Keratinocyte (primary cell): Measurements from ENCODE around the gene EXOC6B. TPM values are rescaled to one million over a fixed set of nuclear protein-coding genes. Genes with fewer than 3 reads are reported as not detected.

Experiments used
- DNase-seq: peaks from one replicate; pipeline ENCODE4 v3.0.0-alpha.2; 2011; ENCODE audit warnings: low read depth, missing footprints, low spot score
- FAIRE-seq: peaks from 2 replicates; lab custom pipeline; 2011; peaks lifted over from hg19 to GRCh38; lab: Jason Lieb, UNC
- H2AFZ ChIP-seq: 2 replicates; pipeline ENCODE4 v1.6.0; 2012; ENCODE audit warnings: low read length, control low read depth, inconsistent platforms; ENCODE audit not compliant: control insufficient read depth
- H3K27ac ChIP-seq: 2 replicates; pipeline ENCODE4 v1.5.1; 2011; ENCODE audit warnings: low read length; ENCODE audit not compliant: control insufficient read depth, insufficient read depth
- H3K27me3 ChIP-seq: 3 replicates; pipeline ENCODE4 v1.6.0; 2011; ENCODE audit warnings: low read length; ENCODE audit not compliant: control insufficient read depth, insufficient read depth; ENCODE audit errors: extremely low read depth
- H3K36me3 ChIP-seq, 2 experiments: 2 replicates in 1 of 2; 3 replicates in 1 of 2; pipeline ENCODE4 v1.5.1; 2011; ENCODE audit warnings: low read length in 2 of 2, mild to moderate bottlenecking in 1 of 2; ENCODE audit not compliant: control insufficient read depth in 2 of 2, insufficient read depth in 2 of 2; ENCODE audit errors: extremely low read depth in 1 of 2
- H3K4me1 ChIP-seq: 3 replicates; pipeline ENCODE4 v1.5.1; 2011; ENCODE audit warnings: low read length; ENCODE audit not compliant: control insufficient read depth, insufficient read depth; ENCODE audit errors: extremely low read depth
- H3K4me2 ChIP-seq: 3 replicates; pipeline ENCODE4 v1.6.0; 2011; ENCODE audit warnings: low read depth, low read length; ENCODE audit not compliant: control insufficient read depth, insufficient read depth; ENCODE audit errors: extremely low read depth
- H3K4me3 ChIP-seq, 3 experiments: fragments of 200-600 bp in 1 of 3; sonication (generic) in 1 of 3; 2 replicates in 2 of 3; 3 replicates in 1 of 3; pipeline ENCODE4 v1.5.1; 2011 to 2016; ENCODE audit warnings: low read length in 3 of 3, mild to moderate bottlenecking in 3 of 3, control low read depth in 2 of 3, inconsistent platforms in 1 of 3, low read depth in 1 of 3, mixed read lengths in 1 of 3, mixed run types in 1 of 3, moderate library complexity in 1 of 3; ENCODE audit not compliant: control insufficient read depth in 2 of 3, insufficient read depth in 2 of 3; ENCODE audit errors: extremely low read depth in 1 of 3
- H3K79me2 ChIP-seq: 2 replicates; pipeline ENCODE4 v1.6.0; 2012; ENCODE audit warnings: low read length; ENCODE audit not compliant: control insufficient read depth, insufficient read depth
- H3K9ac ChIP-seq: 3 replicates; pipeline ENCODE4 v1.6.0; 2011; ENCODE audit warnings: low read length; ENCODE audit not compliant: control insufficient read depth, insufficient read depth; ENCODE audit errors: extremely low read depth
- H3K9me1 ChIP-seq: 3 replicates; pipeline ENCODE4 v1.6.0; 2011; ENCODE audit warnings: low read length; ENCODE audit not compliant: control insufficient read depth, insufficient read depth; ENCODE audit errors: extremely low read depth
- H3K9me3 ChIP-seq: 2 replicates; pipeline ENCODE4 v1.5.1; 2012; ENCODE audit warnings: low read depth, low read length; ENCODE audit not compliant: control insufficient read depth
- H4K20me1 ChIP-seq: 3 replicates; pipeline ENCODE4 v1.6.0; 2011; ENCODE audit warnings: low read length; ENCODE audit not compliant: control insufficient read depth, insufficient read depth; ENCODE audit errors: extremely low read depth
- EZH2 ChIP-seq: IDR thresholded peaks from one replicate; pipeline ENCODE4 v1.6.1; 2012; ENCODE audit warnings: inconsistent platforms, mild to moderate bottlenecking, low read length, moderate library complexity
- dilution Hi-C: fragments of 300-500 bp; cut with MboI; formaldehyde crosslinking; loops from one replicate; pipeline ENCODE4 v1.7.0; 2020; ENCODE audit warnings: low sequenced_read_pairs; ENCODE audit not compliant: extremely low pct_ligation_motif_present
- polyA plus RNA-seq, 5 experiments: library from polyadenylated mRNA; depleted of rRNA in 3 of 5; stranded (reverse) in 3 of 5; stranded (forward) in 1 of 5; unstranded in 1 of 5; fragments of >200 nt; gene quantifications; 1 replicate in 1 of 5; 2 replicates in 3 of 5; 3 replicates in 1 of 5; pipeline versions ENCODE4 v1.2.1 to v1.2.3, GENCODE V29; 2011 to 2012; ENCODE audit warnings: missing spikeins in 2 of 5, low read depth in 1 of 5, low replicate concordance in 1 of 5
- TF ChIP-seq, protein P1 (sequence below), 3 experiments: IDR thresholded peaks in 1 of 3; conservative IDR thresholded peaks in 1 of 3; optimal IDR thresholded peaks in 1 of 3; 2 replicates in 2 of 3; 3 replicates in 1 of 3; pipeline versions ENCODE3 to v1.5.1; 2011; ENCODE audit warnings: low read length in 3 of 3, mild to moderate bottlenecking in 3 of 3, moderate library complexity in 2 of 3, control low read depth in 1 of 3, inconsistent platforms in 1 of 3; ENCODE audit not compliant: insufficient read depth in 2 of 3; ENCODE audit errors: extremely low read depth in 1 of 3

The EXOC6B gene
- polyA plus RNA-seq, 1 donor (not counting 4 experiments of a cell fraction or from before 2014, with no cell fraction given): 37.3 TPM

DNA sequence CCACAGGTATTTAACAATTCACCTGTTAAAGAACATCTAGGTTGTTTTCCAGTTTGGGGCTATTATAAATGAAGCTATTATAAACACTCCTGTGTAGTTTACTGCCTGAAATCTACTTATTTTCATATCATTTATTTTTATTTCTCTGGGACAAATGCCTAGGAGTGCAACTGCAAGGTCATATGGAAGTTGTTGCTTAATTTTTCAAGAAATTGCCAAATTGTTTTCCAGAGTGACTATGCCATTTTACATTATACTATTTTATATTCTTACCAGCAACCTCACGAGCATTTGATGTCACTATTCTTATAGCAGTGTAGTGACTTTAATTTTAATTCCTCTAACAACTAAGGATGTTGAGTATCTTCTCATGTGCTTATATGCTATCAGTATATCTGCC is 298.4 kb downstream of the EXOC6B start:
- Histone ChIP-seq H3K36me3 (no peaks in the 10 kb centered on the region), H3K9me1 (no peaks in the 10 kb centered on the region), H3K79me2 (no peaks in the 10 kb centered on the region), H3K27ac (no peak overlapping the region), H3K4me2 (no peak overlapping the region), H3K9ac (no peak overlapping the region), H3K4me1 (no peaks in the 10 kb centered on the region), H3K27me3 (no peaks in the 10 kb centered on the region), H3K4me3 (no peak overlapping the region), H4K20me1 (no peaks in the 10 kb centered on the region), H2AFZ (no peak overlapping the region), H3K9me3 (no peaks in the 10 kb centered on the region)
- DNase-seq: no peak
- FAIRE-seq: no peak
- dilution Hi-C loops: no loop called here
- no peak for TF ChIP-seq EZH2
- TF ChIP-seq, protein P1, sequence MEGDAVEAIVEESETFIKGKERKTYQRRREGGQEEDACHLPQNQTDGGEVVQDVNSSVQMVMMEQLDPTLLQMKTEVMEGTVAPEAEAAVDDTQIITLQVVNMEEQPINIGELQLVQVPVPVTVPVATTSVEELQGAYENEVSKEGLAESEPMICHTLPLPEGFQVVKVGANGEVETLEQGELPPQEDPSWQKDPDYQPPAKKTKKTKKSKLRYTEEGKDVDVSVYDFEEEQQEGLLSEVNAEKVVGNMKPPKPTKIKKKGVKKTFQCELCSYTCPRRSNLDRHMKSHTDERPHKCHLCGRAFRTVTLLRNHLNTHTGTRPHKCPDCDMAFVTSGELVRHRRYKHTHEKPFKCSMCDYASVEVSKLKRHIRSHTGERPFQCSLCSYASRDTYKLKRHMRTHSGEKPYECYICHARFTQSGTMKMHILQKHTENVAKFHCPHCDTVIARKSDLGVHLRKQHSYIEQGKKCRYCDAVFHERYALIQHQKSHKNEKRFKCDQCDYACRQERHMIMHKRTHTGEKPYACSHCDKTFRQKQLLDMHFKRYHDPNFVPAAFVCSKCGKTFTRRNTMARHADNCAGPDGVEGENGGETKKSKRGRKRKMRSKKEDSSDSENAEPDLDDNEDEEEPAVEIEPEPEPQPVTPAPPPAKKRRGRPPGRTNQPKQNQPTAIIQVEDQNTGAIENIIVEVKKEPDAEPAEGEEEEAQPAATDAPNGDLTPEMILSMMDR (optimal IDR thresholded peaks at IDR 0.05 in 1 of 3, IDR thresholded peaks at IDR 0.05 in 1 of 3, conservative IDR thresholded peaks at IDR 0.05 in 1 of 3; ENCODE audit: extremely low read depth in 1 of 3, insufficient read depth in 2 of 3, low read length in 3 of 3): no peak

DNA sequence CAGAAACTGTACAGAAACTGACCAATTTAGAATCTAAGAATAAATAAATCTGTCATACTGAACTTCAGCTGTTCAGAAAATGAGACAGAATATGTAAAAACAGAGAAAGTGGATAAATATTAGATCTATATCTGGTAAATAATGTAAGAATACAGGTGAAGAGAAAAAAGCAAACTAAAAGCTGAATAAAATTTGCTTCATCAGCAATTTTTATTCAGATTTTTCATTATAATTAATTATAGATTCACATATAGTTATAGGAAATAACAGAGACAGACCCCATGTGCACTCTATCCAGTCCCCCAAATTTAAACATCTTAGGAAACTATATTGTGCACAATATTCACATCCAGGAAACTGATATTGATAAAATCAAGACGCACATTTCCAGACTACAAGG is 299.2 kb downstream of the EXOC6B start:
- H3K9me1 ChIP-seq: no peaks in the 10 kb centered on the region
- DNase-seq (no peak), FAIRE-seq (no peak)
- no peak overlapping the region for H2AFZ ChIP-seq
- H3K4me2 ChIP-seq: no peak overlapping the region
- H3K27ac ChIP-seq: no peak overlapping the region
- no peaks in the 10 kb centered on the region for H4K20me1 ChIP-seq
- no peak overlapping the region for H3K4me3 ChIP-seq
- no peaks in the 10 kb centered on the region for H3K4me1 ChIP-seq
- no peaks in the 10 kb centered on the region for H3K36me3 ChIP-seq
- no peaks in the 10 kb centered on the region for H3K9me3 ChIP-seq
- no peak overlapping the region for H3K9ac ChIP-seq
- TF ChIP-seq EZH2: no peak
- TF ChIP-seq, protein P1 (optimal IDR thresholded peaks at IDR 0.05 in 1 of 3, IDR thresholded peaks at IDR 0.05 in 1 of 3, conservative IDR thresholded peaks at IDR 0.05 in 1 of 3; ENCODE audit: extremely low read depth in 1 of 3, insufficient read depth in 2 of 3, low read length in 3 of 3): no peak
- no peaks in the 10 kb centered on the region for H3K79me2 ChIP-seq
- H3K27me3 ChIP-seq: no peaks in the 10 kb centered on the region
- dilution Hi-C loops: no loop called here
